ENCODE data around the gene SMAD2. TPM values are rescaled to one million over a fixed set of nuclear protein-coding genes. Genes with fewer than 3 reads are reported as not detected.

The SMAD2 gene
- total RNA-seq, 1 experiment from 2014 or later = 167 TPM

DNA sequence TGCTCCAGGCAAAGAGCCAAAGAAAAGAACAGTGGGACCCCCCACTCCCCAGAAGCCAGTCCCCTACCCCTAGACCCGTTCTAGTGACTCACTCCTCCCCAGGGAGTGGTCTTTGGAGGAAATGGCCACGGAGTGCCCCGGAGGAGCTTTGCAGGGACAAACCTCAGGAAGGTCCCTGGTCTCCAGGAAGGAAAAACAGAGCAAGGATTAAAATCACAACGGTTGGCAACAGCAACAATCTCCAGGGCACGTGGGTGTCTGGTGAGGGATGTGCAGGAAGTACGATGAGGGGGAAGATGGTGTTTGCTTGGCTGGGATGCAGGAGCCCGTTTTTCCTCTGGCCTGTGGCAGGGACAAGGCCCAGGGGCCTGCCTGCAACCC is 135.0 kb downstream of the SMAD2 start:
- TF ChIP-seq, protein P1, sequence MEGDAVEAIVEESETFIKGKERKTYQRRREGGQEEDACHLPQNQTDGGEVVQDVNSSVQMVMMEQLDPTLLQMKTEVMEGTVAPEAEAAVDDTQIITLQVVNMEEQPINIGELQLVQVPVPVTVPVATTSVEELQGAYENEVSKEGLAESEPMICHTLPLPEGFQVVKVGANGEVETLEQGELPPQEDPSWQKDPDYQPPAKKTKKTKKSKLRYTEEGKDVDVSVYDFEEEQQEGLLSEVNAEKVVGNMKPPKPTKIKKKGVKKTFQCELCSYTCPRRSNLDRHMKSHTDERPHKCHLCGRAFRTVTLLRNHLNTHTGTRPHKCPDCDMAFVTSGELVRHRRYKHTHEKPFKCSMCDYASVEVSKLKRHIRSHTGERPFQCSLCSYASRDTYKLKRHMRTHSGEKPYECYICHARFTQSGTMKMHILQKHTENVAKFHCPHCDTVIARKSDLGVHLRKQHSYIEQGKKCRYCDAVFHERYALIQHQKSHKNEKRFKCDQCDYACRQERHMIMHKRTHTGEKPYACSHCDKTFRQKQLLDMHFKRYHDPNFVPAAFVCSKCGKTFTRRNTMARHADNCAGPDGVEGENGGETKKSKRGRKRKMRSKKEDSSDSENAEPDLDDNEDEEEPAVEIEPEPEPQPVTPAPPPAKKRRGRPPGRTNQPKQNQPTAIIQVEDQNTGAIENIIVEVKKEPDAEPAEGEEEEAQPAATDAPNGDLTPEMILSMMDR (IDR thresholded peaks at IDR 0.05; ENCODE audit: unreplicated experiment) = no peak
- CTCF ChIA-PET = no interaction called here
- Mint-ChIP-seq H3K27ac (ENCODE audit: low read depth, unreplicated experiment) (no peak overlapping the region), H3K9me3 (ENCODE audit: unreplicated experiment) (no peaks in the 10 kb centered on the region), H3K36me3 (ENCODE audit: insufficient read depth, unreplicated experiment) (no peaks in the 10 kb centered on the region), H3K4me3 (ENCODE audit: unreplicated experiment) (no peak overlapping the region), H3K4me1 (ENCODE audit: insufficient read depth, unreplicated experiment) (no peaks in the 10 kb centered on the region), H3K27me3 (ENCODE audit: insufficient read depth, unreplicated experiment) (peaks cover 16% of the 10 kb centered on the region)
- no TSS peak for BruUV-seq (replicated peaks)
- no peak for DNase-seq (ENCODE audit: unreplicated experiment)
- POLR2A ChIA-PET = no interaction called here
- intact Hi-C loops (cut with micrococcal nuclease) = no loop called here

DNA sequence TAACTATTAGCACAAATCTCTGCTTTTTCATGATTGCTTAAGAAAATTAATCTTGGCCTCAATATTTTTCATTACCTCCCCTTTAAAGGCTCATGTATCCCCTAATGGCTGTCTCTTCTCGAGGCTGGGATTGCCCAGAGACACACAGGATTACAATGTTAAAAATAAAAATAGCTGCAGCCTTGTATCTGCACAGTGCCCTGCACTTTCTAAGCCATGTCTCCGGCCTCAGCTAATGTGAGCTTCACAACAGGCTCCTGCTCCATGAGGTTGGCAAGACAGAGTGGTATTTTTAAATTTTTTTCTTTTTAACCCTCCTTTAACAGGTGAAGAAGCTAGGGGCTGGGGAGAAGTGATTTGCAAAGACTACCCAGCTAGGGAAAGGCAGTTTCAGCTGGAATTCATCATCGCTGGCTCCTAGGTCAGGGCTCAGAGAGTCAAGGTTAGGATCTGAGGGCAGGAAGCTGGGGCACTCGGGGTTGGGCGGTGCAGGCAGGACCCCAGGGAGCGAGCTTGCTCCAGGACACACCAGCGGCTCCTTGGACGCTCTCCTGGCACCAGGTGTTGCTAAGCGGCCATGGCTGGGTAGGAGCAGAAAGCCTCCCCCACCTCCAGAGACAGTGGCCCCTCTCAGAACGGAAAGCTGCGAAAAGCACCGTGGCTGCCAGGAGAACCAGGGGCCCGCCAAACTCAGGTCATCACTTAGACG is 135.6 kb downstream of the SMAD2 start:
- Mint-ChIP-seq H3K27ac (ENCODE audit: low read depth, unreplicated experiment) (no peak overlapping the region), H3K4me1 (ENCODE audit: insufficient read depth, unreplicated experiment) (no peaks in the 10 kb centered on the region), H3K9me3 (ENCODE audit: unreplicated experiment) (no peaks in the 10 kb centered on the region), H3K36me3 (ENCODE audit: insufficient read depth, unreplicated experiment) (no peaks in the 10 kb centered on the region), H3K4me3 (ENCODE audit: unreplicated experiment) (no peak overlapping the region), H3K27me3 (ENCODE audit: insufficient read depth, unreplicated experiment) (peaks cover 16% of the 10 kb centered on the region)
- ChIA-PET CTCF (no interaction called here), POLR2A (no interaction called here)
- intact Hi-C loops (cut with micrococcal nuclease) = no loop called here
- DNase-seq (ENCODE audit: unreplicated experiment) = no peak
- BruUV-seq (replicated peaks) = no TSS peak
- TF ChIP-seq, protein P1 (IDR thresholded peaks at IDR 0.05; ENCODE audit: unreplicated experiment) = no peak

DNA sequence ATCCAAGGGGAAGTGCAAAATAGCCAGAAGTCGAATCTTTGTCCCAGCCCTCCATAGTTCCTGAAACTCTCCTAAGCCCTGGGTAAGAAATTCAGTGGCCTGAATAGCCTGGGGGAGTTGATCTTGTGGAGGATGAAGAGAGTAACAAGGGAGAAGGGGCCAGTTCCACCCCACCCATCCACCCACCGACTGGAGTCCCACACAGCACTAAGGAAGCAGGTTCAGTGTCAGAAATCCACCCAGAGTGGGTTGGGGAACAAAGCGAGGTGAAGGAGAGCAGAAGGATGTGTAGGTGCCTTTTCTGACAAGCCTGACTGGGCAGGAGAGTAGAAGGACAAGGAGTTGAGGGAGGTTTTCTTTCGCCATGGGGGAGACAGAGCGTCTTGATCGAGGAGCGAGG is 136.8 kb downstream of the SMAD2 start:
- Mint-ChIP-seq H3K4me3 (ENCODE audit: unreplicated experiment) (no peak overlapping the region), H3K9me3 (ENCODE audit: unreplicated experiment) (no peaks in the 10 kb centered on the region), H3K27ac (ENCODE audit: low read depth, unreplicated experiment) (no peak overlapping the region), H3K36me3 (ENCODE audit: insufficient read depth, unreplicated experiment) (no peaks in the 10 kb centered on the region), H3K4me1 (ENCODE audit: insufficient read depth, unreplicated experiment) (no peaks in the 10 kb centered on the region), H3K27me3 (ENCODE audit: insufficient read depth, unreplicated experiment) (peaks cover 16% of the 10 kb centered on the region)
- ChIA-PET POLR2A (no interaction called here), CTCF (no interaction called here)
- intact Hi-C loops (cut with micrococcal nuclease) = no loop called here
- TF ChIP-seq, protein P1 (IDR thresholded peaks at IDR 0.05; ENCODE audit: unreplicated experiment) = no peak
- no peak for DNase-seq (ENCODE audit: unreplicated experiment)
- no TSS peak for BruUV-seq (replicated peaks)

DNA sequence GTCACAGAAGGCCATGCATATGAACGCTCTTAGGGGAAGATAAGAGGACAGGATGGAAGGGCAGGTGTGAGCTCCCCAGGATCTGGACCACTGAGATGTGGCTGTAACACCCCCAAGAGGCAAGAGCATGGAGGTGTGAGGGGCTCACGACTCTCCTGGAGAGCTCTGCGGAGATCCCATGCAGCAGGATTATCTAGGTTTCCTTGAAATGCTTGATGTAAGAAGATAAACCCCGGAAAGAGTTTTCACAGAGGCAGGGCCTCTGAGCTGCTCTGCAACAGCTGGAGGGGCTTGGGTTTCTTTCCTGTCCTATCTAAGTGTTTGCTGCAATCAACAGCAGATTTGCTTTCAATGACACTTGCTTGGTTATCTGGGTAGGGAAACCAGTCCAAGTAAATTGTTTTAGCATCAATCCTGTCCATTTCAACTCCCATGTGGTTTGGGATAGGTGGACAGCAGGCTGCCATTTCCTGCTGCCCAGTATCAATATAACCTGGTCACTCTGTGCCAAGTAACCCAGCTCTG is 138.9 kb downstream of the SMAD2 start:
- no TSS peak for BruUV-seq (replicated peaks)
- TF ChIP-seq, protein P1 (IDR thresholded peaks at IDR 0.05; ENCODE audit: unreplicated experiment) = no peak
- CTCF ChIA-PET = interaction anchor here (0.7 kb wide), 1 partner anchor 17 kb away, joined by 3 read pairs; no protein-coding TSS in a partner anchor
- intact Hi-C loops (cut with micrococcal nuclease) = no loop called here
- no peak for DNase-seq (ENCODE audit: unreplicated experiment)
- Mint-ChIP-seq H3K27me3 (ENCODE audit: insufficient read depth, unreplicated experiment) (peaks cover 16% of the 10 kb centered on the region), H3K9me3 (ENCODE audit: unreplicated experiment) (no peaks in the 10 kb centered on the region), H3K4me3 (ENCODE audit: unreplicated experiment) (no peak overlapping the region), H3K27ac (ENCODE audit: low read depth, unreplicated experiment) (no peak overlapping the region), H3K36me3 (ENCODE audit: insufficient read depth, unreplicated experiment) (no peaks in the 10 kb centered on the region), H3K4me1 (ENCODE audit: insufficient read depth, unreplicated experiment) (no peaks in the 10 kb centered on the region)
- POLR2A ChIA-PET = interaction anchor here (0.7 kb wide), 1 partner anchor 908 kb away, joined by 3 read pairs; no protein-coding TSS in a partner anchor
